Hematopoietic multipotent progenitor cell treated with erythropoietin and hydrocortisone succinate and interleukin-3 and kit ligand, for 6 days (in vitro differentiated cells): ENCODE results near the gene SSBP3.

Experiments
- DNase-seq: peaks from one replicate; pipeline ENCODE4 v3.0.0-alpha.2; 2015

The SSBP3 gene

GRCh38 chr1:54207287-54207686, 198.9 kb downstream of the SSBP3 start:
- DNase-seq = no peak

DNA sequence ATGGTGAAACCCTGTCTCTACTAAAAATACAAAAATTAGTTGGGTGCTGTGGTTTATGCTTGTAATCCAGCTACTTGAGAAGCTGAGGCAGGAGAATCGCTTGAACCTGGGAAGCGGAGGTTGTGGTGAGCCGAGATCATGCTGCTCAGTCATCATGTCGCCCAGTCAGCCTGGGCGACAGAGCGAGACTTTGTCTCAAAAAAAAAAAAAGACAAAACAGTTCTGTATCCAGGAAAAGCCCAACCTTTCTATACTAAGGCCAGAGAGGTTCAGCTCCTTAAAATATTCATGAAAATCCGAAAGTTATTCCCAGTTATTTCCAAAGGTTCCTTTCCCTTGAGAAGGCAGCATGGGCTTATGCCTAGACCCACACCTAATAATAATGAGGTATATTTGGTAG, 202.0 kb downstream of the SSBP3 start:
- no peak for DNase-seq

DNA sequence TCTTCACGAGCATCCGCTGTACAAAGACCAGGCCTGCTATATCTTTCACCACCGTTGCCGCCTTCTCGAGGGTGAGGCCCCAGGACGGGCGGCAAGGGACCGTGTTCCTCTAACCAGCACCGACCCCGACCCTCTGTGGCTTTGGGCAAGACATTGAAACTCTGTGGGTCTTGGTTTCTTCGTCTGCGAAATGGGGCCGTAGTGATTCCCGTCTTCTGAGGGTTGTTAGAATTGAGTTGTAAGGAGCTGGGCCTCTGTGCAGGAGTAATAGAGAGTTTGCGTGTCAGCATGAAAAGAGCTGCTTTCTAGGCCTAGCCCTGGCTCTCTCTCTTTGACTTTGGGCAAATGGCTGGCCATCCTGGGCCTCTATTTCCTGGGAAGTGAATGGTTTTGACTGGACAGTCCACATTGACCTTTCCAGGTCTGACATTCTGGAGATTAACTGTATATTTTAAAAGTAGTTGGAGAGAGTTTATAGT, 205.6 kb downstream of the SSBP3 start:
- peak; percentile 47 for DNase-seq

DNA sequence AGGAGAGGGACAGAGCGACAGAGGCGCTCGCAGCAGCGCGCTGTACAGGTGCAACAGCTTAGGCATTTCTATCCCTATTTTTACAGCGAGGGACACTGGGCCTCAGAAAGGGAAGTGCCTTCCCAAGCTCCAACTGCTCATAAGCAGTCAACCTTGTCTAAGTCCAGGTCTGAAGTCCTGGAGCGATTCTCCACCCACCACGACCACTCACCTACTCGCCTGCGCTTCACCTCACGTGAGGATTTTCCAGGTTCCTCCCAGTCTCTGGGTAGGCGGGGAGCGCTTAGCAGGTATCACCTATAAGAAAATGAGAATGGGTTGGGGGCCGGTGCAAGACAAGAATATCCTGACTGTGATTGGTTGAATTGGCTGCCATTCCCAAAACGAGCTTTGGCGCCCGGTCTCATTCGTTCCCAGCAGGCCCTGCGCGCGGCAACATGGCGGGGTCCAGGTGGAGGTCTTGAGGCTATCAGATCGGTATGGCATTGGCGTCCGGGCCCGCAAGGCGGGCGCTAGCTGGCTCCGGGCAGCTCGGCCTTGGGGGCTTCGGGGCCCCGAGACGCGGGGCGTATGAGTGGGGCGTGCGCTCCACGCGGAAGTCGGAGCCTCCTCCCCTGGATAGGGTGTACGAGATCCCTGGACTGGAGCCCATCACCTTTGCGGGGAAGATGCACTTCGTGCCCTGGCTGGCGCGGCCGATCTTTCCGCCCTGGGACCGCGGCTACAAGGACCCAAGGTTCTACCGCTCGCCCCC, 206.3 kb downstream of the SSBP3 start, which contains the start of the genes CYB5RL and MRPL37:
Gene CYB5RL (minus strand): TSS at position 266 of the 754 bp plus-strand sequence. CDS start 4,414 bp downstream, outside the sequence.
Gene MRPL37 (plus strand): TSS at position 403 of the 754 bp plus-strand sequence. CDS start 77 bp downstream, at position 480.
- DNase-seq = peak; percentile 99

GRCh38 chr1:54199151-54199764, 206.9 kb downstream of the SSBP3 start:
- DNase-seq = peak; percentile 46

DNA sequence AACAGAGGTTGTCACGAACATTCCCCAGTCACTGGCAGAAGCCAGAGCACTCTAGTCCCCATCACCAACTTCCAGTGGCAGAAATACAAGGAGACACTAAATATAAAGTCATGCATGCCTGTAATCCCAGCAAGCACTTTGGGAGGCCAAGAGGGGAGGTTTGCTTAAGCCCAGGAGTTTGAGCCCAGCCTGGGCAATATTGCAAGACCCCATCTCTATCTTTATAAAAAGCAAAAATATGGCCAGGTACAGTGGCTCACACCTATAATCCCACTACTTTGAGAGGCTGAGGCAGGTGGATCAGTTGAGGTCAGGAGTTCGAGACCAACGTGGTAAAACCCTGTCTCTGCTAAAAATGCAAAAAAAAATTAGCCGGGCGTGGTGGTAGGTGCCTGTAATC, 212.7 kb downstream of the SSBP3 start:
- no peak for DNase-seq

GRCh38 chr1:54191525-54191924, 214.7 kb downstream of the SSBP3 start:
- no peak for DNase-seq

- no peak for DNase-seq
These were observed 215.7 kb downstream of the SSBP3 start for GRCh38 chr1:54190526-54190925.

DNA sequence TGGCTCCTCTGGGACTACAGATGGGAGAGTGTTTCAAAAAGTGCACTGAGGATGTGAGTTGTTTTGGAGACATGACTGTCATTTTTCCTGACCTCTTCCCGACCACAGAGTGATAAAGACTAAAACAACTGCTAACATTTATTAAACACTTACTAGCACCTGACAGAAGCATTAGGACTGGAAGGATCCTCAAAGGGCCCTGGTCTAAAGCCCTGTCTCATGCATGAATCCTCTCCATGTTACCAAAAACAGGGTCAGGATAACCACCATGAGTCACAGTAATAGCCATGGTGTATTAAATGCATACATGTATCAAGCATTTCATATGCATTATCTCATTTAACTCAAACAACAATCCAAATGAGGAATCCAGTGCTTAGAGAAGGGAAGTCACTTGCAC, 217.9 kb downstream of the SSBP3 start:
- no peak for DNase-seq

DNA sequence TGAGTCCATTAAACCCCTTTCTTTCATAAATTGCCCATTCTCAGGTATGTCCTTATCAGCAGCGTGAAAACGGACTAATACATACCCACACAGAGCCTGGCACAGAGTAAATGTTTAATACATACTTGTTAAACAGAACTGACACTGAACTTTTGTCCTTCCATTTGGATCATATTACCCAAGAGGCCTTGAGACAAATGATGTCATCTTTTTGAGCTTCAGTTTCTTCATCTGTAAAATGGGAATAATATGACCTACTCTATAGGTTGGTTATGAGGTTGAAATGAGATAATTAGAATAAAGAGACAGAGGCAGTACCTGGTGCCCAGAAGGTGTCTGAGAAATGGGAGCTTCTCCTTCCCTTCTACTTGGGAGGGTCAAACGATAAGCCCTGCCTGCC, 220.1 kb downstream of the SSBP3 start:
- DNase-seq = no peak

GRCh38 chr1:54180701-54181360, 225.4 kb downstream of the SSBP3 start:
- DNase-seq = no peak

- no peak for DNase-seq
These were observed 227.7 kb downstream of the SSBP3 start for GRCh38 chr1:54178296-54179070.

DNA sequence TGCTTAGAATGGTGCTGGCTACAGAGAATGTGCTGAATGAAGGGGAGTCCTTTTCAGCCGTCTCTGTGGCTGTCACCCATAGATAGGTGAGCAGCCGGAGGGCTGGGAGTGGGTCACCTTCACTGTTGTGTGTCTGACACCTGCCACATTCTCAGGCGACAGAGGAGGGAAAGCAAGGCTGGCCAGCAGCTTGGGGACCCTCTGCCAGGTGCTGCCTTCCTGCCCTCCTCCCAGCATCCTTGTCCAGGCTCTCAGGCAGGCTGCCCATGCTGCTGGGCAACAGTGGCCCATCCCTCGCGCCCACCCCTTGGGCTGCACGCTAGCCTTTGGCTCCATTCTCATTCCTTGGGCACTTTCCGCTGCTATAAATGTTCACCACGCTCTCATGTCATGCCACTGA, 228.5 kb downstream of the SSBP3 start:
- DNase-seq = no peak

GRCh38 chr1:54176621-54177327, 229.4 kb downstream of the SSBP3 start:
- DNase-seq = no peak
